GDM1 (cell line): ENCODE data around the gene MKS1.

ENCODE experiments used
- DNase-seq: peaks from one replicate; lab custom pipeline; 2025; lab: John Stamatoyannopoulos, UW

The MKS1 gene

DNA sequence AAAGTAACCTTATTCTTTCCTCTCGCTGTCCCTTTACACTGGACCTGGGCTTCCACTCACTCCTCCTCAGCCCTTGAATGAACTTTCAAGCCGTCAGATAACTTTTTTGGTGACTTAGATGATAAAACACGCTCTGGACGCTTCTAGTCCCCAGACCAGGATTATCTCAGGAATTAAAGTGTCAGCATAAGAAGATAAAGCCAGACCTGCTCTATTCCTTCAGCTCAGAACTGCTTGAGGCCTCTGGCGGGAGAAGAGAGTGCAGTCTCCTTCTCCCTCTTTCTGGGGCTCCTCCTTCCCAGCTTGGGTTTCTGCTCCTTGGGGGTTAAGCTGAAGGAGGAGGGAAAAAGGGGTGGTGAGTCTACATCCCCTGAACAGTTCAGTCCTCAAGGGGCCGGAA, 25.9 kb upstream of the MKS1 start:
- DNase-seq = no peak

DNA sequence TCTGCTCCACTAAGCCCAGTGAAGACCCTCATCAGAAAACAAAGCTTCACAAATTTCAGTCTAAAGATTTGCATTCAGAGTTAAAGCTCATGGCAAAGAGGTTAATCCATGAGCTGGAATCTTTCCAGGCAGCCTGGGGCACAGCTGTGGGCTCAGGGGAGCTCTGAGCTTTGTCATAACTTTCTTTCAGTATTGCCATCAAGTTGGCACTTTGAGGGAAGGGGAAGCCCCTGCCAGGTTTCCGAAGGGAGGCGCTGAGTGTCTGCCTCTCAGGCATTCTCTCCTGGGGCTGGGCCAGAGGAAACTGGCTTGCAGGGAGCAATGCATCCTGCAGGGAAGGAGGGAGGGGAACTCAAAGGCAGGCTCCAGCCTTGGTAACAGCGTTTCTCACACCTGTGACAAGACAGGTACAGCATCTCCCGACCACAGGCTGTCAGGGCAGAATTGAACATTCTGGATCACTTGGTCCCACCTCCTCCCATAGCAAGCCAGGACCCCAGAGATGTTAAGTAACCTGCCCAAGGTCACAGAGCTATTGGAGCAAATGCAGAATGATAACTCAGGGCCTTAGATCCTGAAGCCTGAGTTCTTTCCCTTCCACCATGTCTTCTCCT, 23.2 kb upstream of the MKS1 start:
- no peak for DNase-seq

DNA sequence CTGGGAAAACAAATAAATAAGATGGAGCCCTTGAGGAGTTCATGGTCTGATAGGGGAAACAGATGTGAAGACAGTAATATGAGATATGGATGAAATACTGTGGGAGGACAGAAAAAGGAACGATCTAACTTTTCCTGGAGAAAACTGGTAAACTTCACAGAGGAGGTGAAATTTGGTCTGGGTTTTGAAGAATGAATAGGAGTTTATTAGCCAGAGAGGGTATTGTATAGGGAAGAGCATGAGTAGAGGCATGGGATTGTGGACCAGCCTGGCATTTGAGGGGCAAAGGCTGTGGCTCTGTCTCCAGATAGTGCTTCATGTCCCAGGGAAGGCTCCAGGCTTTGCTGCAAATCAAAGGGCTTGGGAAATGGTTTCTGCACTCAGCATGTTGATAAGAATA, 20.9 kb upstream of the MKS1 start:
- no peak for DNase-seq

DNA sequence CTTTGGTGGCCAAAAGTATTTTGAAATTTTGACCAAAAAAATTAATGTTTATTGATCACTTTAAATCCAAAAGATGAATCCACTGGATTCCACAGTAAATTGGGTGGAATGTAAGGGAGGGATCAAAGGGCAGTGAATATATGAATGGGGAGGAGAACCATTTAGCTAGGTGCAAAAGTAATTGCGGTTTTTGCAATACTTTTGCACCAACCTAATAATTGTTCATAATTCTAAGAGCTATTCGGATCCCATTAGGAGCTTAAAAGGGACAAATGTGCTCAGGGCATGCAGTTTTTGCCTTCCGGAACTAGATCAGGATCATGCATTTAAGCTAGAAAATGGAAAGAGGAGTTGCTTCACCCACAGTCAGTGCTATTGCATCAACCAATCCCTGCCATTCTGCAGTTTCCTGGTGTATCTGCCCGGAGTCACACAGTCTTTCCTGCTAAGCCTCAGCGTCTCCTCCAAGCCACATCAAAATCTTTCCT, 19.1 kb upstream of the MKS1 start, which contains the start of gene LPO:
LPO (plus strand) TSS at position 438 of the 488 bp plus-strand sequence. CDS start 4,396 bp downstream, outside the sequence.
- no peak for DNase-seq

DNA sequence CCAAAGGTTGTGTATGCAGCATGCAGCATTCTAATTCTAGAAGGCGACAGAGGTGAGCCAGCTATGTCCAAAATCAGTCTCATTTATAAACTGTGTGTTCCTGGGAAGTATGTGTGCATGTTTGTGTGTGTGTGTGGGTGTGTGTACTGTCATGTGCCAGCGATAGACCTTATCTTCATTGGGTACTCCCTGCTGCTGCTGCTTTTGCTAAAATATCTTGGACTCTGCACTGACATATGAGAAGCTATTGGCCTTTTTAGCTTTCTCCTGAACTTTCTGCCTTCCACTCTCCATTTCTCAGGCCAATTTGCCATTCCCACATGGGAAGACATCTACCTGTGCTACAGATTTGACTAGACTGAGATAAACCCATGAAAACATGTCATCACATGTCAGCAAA, 17.3 kb upstream of the MKS1 start:
- DNase-seq = no peak

DNA sequence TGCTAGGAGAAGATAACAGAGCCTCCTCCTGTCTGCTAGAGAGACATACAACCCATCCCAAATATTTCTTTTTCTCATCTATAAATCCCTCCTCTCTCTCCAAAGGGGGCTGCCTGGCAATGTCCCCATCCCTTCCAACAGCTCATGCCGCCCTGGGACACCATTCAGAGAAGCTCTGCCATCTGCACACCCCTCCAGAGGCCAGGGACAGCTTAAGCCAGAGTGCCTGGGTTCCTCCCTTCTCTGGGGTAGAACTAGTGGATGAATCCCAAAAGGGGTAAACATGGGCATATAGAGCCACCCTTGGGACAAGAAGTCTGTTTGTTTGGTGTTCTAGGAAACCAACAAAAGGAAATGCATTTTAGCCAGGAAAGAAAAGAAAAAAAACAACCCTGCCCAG, 16.8 kb upstream of the MKS1 start:
- DNase-seq = no peak

DNA sequence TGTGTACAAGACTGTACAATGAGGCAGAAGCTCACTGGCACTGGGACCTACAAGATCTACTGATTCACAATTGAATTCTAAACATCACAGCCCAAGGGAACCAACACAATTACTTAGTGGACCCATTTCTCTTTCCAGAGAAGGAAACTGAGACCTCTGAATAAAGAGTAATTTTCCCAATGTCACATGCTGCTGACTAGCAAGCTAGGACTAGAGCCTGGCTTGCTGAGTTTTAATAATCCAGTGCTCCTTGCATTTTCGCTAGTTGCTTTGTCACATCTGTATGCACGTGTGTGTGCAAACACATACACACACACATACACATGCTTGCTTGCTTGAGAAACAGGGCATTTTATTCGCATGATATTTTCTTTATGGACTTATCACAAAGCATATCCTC, 15.5 kb upstream of the MKS1 start:
- DNase-seq = no peak

DNA sequence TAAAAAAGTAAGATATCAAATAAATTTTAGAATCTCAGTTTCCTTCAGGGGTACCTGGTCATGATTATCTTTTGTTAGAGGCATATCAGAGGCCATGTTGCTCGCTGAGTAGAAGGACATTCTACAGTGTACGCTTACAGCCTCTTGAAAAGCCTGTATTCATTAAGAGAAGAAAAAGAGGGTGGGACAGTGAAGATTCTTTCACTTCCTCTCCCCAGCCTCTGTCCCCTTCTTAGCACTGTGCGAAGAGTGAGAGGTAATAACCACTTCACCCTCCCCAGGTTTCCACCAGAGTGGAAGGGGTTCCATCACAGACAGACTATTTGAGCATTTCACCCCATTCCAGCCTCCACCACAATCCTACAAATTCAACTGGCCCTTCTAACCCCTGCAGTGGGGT, 14.5 kb upstream of the MKS1 start:
- DNase-seq = no peak

DNA sequence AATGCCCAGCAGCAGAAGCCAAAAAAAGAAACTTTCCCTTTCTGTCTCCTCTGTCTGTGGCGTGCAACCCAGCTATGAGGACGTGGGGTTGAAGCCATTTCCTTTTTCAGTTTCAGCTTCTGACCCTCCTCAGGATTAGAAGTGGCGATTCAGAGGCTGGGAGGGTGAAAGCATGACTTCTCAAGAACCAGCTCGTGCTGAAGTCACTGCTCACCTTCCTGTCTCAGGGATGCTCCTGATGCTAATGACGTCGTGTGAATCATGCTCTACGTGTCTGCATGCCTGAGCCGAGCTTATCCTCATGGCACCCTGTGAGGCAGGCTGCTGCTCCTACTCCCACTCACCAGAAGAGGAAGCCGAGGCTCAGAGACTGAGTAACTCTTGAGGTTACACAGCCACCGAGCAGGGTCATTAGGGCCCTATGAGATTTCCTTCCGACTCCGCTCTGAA, 13.7 kb upstream of the MKS1 start:
- peak; percentile 79 for DNase-seq

DNA sequence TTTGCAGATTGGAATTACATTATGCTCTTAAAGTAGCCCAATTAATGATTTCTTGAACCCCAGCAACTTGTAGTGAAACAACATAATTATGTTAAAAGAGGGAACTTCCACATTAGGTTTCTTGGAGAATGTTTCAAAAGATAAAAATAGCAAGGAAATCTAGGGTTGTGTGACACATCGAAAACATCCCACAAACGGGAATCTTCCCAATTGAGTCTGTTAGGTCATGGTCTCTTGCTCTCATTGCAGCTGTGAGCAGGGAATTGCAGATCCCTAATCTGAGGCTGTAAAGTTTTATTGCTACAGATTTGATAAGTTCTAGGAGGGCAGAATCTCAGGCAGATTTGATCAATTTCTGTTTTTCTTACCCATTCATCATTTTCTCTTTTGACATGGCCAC, 12.6 kb upstream of the MKS1 start:
- DNase-seq = no peak

DNA sequence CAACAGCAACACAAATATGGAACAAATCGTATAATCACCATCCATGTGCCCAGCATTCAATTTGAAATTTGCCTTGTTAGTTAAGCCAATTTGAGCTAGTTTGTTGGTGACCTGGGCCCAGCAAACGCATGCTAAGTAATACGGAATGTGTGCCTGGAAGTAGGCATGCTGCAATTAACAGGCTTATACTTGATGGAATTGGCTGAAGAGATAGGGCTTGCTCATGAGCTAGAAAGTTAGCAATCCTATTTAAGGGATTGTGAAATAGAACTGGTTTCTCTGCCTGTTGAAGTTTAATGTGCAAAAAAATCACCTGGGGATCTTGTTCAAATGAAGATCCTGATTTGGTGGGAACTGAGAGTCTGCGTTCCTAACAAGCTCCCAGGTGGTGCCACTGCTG, 10.8 kb upstream of the MKS1 start:
- DNase-seq = no peak

DNA sequence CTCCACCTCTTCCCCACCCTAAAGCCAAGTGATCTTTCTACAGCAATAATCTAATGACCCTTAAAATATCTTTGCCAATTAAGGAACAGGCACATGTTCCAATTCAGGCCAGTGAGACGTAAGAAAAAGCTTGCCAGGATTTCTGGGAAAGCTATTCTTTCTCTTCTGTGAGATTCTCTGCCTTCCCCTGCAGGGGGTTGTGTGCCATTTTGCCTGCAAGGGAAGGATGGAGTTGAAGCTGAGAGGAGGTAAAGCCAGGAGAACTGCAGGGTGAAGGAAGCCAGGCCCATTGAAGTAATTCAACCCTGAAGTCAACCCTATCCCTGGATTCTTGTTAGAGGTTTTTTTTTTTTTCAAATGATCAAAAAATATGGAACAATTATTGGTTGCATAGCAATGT, 10.3 kb upstream of the MKS1 start:
- DNase-seq = no peak

DNA sequence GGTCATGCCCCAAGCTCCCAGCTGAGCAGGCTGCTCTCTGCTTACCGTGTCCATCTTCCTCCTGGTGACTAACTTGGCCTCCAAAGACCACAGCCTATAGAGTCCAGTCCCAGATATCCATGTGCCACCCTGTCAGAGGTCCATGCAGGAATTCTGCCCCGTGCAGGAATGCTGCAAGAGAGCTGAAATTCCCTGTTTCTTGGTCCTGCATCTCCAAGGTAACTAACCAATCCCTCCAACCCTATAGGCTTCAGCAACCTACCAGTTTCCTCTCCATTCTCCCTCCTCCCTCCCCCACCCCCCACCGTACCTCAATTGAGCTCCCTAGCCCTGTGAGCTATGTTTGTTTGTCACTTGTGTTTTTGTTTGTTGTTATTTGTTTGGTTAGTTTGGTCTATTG, 9.6 kb upstream of the MKS1 start:
- DNase-seq = no peak

DNA sequence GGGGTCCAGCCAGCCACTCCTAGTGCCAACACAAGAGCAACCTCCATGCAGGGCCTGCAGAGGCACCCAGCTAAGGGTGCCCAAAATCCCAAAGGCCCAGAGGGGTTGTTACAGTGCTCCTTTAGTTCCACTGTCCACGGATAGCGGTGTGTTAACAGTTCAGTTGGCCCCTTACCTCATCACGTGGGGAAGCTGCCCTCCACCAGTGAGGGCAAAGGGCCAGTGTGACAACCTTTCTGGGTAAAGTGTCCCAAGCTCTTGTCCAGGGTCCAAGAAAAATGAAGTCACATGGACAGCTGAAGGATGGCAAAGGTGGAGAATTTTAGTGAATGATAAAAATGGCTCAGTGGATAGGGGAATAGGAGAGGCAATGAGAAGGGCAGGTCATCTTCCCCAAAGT, 8.7 kb upstream of the MKS1 start:
- no peak for DNase-seq

DNA sequence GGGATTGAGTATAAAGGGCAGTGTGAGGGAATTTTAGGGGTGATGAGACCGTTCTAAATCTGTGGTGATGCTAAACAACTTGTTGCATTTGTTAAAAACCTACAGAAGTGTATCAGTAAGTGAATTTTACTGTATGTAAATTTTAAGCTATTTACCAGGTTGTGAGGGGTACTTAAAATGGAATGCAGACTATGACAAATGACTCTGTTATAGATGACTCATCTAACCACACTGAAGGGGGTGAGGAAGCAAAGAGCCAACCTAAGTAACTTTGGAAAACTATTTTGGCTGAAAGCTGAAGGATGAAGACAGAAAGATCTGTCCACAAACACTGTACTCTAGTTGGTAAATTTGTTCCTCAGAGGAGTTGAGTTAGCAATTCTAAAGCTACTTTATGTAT, 5.3 kb upstream of the MKS1 start:
- peak; percentile 15 for DNase-seq

DNA sequence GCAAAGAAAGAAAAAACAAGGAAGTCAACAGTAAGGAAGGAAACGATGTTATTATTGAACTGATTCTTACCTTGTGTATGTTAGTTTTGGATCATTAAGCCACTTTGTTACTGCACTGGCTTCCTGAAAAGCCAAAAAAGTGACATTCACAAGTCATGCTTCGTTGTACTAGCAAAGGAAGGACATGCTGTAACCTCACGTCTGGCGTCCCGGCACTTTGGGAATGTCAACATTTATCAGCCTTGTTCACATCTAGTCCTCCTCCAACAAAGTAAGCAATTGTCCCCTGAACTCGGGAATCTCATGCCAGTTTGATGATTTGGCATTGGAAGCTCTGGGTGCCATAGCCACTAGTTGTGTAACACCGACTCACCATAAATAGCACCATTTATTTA, 731 bp upstream of the MKS1 start:
- no peak for DNase-seq

DNA sequence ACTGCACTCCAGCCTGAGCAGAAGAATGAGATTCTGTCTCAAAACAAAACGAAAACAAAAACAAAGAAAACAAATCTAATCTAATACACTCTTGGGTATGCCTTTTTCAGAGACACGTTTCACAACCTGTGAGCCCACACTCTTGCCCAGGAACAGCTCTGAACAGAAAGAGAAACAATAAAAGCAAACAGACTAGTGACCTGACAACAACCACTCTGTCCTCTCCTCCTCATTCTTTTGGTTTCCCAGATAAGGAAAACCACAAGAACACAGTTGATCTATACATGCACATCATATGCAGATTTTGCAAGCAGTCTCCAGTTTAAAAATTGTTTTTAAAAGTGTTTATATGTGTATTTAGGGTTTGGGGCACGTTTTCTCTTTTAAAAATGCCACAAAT, 1.3 kb downstream of the MKS1 start:
- DNase-seq = no peak

DNA sequence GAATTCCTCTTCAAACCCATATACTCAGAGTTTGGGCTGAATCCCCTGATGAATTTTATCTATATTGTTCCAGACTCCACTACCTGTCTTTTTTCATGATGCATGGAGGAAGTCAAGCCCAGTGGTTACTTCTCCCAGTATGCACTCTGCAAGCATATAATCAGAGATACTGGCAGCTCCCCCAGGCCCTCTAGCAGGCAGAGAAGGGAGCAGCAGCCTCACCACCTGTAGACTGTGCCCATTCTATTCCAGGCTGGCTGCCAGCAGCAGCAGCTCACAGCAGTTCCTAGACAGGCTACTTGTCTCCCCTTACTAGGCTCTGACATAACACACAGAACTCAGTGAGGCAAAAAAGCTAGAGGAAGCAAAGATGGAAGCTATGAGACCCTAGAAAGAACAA, 3.4 kb downstream of the MKS1 start:
- DNase-seq = no peak

DNA sequence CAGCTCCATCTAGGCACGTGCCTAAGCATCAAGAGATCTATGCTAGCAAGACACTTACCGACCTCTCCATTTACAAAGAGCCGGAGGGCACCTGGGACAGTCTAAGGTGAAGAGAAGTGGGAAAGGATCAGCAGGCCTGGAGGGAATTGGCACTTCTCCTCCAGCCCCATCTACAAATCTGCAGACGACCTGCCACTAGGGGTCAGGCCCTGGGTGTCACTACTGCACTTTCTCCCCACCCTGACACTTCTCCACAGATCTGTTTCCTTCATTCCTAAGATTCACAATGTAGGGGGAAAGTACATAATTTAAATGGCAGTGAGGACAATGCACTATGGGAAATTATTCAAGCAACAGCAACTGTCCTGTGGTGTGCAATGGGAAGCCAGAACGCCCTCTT, 8.1 kb downstream of the MKS1 start:
- DNase-seq = no peak

DNA sequence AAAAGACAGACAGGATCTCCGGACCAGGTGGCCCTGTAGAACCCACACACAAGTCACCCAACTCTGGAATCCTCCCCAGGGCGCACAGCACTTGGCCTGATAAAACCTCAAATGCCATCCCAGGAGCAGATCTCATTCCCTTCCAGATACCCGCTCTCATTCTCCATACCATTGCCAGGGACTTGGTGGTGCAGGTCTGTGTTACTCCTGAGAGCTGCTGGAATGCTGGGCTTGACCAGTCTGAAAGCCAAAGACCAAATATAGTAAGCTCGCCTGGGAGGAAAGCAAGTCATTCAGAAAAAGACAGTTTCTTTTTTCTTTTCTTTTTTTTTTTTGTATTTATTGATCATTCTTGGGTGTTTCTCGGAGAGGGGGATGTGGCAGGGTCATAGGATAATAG, 10.7 kb downstream of the MKS1 start:
- DNase-seq = no peak

DNA sequence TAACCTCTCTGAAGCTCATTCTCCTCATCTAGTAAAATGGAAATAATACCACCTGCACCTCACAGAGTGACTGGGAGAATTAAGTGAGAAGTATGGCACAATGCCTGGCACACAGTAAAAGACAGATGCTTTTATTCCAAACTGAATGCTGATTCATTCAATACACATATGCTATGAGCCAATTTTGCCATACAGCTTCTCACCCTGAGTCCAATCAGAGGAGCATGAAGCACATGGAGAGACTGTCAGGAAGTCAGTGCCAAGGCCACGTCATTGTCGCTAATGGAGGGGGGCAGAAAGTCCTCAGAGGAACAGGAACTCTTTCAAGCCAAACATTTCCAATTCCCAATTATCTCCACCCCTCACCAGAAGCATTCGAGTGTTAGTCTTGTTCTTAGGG, 11.6 kb downstream of the MKS1 start:
- no peak for DNase-seq

DNA sequence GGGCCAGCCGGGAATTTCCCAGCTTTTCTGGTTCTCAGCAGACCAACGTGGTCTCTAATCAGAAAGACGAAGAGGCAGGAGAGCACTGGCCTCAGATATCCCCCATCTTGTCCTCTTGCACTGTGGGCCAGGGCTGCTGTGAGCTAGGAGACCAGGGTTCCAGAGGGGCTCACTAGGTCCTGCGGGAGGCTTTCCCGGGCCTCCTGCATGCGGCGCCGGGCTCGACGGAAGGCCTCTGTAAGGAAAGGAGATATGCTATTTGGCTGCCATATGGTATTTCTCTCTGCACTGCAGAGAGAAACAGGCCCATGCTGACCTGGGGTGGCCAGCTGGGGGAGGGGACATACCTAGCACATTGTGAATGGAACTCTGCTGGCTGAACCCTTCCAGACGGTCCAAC, 13.1 kb downstream of the MKS1 start:
- DNase-seq = no peak

DNA sequence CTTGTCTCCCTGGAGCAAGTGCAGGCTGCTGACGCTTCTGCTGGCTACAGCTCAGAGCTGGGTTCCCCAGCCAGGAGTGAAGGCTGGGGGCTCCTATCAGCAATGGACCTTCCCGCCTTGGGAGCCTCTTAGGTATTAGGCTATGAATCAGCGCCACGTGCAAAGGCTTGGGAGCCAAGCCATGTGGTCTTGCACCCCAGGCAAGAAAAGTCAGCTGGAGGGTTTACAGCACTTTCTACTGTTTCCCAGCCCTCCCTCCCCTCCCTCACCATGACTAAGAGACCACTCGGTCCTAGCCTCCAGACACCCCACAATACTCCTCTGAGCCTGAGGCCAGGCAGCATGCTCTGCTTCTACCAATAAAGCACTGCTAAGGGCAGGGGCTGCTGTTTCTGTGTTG, 14.3 kb downstream of the MKS1 start:
- no peak for DNase-seq

DNA sequence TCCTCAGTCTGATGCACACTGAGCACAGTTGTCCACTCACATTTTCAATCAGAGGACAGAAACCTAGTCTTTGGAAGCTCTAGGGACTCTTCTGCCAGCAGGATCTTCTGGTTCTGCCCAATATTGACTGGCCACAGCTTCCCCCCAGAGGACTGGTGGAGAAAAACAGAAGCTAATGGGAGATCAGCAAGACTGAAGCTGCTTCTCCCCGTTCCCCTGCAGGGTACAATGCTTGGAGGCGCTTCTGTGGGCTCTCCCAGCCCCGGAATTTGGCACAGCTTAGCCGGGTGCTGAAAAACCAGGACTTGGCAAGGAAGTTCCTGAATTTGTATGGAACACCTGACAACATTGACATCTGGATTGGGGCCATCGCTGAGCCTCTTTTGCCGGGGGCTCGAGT, 16.2 kb downstream of the MKS1 start:
- DNase-seq = no peak
